Activated CD4-positive, CD25-positive, alpha-beta regulatory T cell treated with anti-CD3 and anti-CD28 coated beads, Interleukin-2, amount 50 U/mL, for 24 hours (primary cell): ENCODE results near the gene ENTPD3.
A peak's percentile ranks its signal among the peaks of the same experiment; 100 is the strongest.

ENCODE experiments used
- ATAC-seq, 2 donors: fragments of 150-1000 bp; cut with Tn5 transposase; one replicate each; pipeline ENCODE4 v1.10.0; 2021; ENCODE audit warnings: mild to moderate bottlenecking in 1 of 2, moderate library complexity in 1 of 2

Gene ENTPD3

GRCh38 chr3:40407007-40407406, 20.0 kb downstream of the ENTPD3 start:
- ATAC-seq: no peak

GRCh38 chr3:40407611-40408010, 20.6 kb downstream of the ENTPD3 start:
- ATAC-seq: no peak

- ATAC-seq: no peak
These were observed 27.3 kb downstream of the ENTPD3 start for GRCh38 chr3:40414270-40414669.

GRCh38 chr3:40417845-40418543, 31.0 kb downstream of the ENTPD3 start:
- ATAC-seq: no peak

- no peak for ATAC-seq
These were observed 35.9 kb downstream of the ENTPD3 start for GRCh38 chr3:40422861-40423260.

GRCh38 chr3:40427045-40427669, 40.2 kb downstream of the ENTPD3 start:
- ATAC-seq: no peak

- ATAC-seq: no peak
These were observed 45.8 kb downstream of the ENTPD3 start for GRCh38 chr3:40432793-40433192.

GRCh38 chr3:40437889-40438288, 50.9 kb downstream of the ENTPD3 start:
- ATAC-seq: no peak

GRCh38 chr3:40445062-40445461, 58.1 kb downstream of the ENTPD3 start:
- no peak for ATAC-seq

- ATAC-seq: no peak
These were observed 58.9 kb downstream of the ENTPD3 start for GRCh38 chr3:40445880-40446279.

GRCh38 chr3:40450438-40450837, 63.5 kb downstream of the ENTPD3 start:
- ATAC-seq: no peak

GRCh38 chr3:40451551-40451950, 64.6 kb downstream of the ENTPD3 start:
- ATAC-seq: no peak

GRCh38 chr3:40452057-40452456, 65.1 kb downstream of the ENTPD3 start:
- ATAC-seq: no peak

- no peak for ATAC-seq
These were observed 65.5 kb downstream of the ENTPD3 start for GRCh38 chr3:40452562-40452875.

- peak; percentile 93 to 94 for ATAC-seq
These were observed 66.1 kb downstream of the ENTPD3 start for GRCh38 chr3:40452876-40453730.

- no peak for ATAC-seq
These were observed 66.9 kb downstream of the ENTPD3 start for GRCh38 chr3:40453933-40454332.

GRCh38 chr3:40455328-40455727, 68.3 kb downstream of the ENTPD3 start:
- ATAC-seq: no peak

- no peak for ATAC-seq
These were observed 69.4 kb downstream of the ENTPD3 start for GRCh38 chr3:40456279-40456939.

GRCh38 chr3:40456940-40457823, 70.2 kb downstream of the ENTPD3 start, which contains the start of gene RPL14:
Gene RPL14 (plus strand): TSS chr3:40457339. CDS start chr3:40457472, 133 bp downstream.
- peak; percentile 73 to 75 for ATAC-seq

- no peak for ATAC-seq
These were observed 71.5 kb downstream of the ENTPD3 start for GRCh38 chr3:40458473-40458872.

- peak; percentile 9 to 11 for ATAC-seq
These were observed 73.5 kb downstream of the ENTPD3 start for GRCh38 chr3:40460481-40460880.

GRCh38 chr3:40461161-40461560, 74.2 kb downstream of the ENTPD3 start:
- no peak for ATAC-seq
